ENCODE measurements around the gene DTX3.
A peak's percentile ranks its signal among the peaks of the same experiment; 100 is the strongest.

Gene DTX3

GRCh38 chr12:57629897-57630471 is 25.4 kb downstream of the DTX3 start:
- peaks cover 0 to 20% (median 0%) of the 10 kb centered on the region in 3 donors for H3K36me3 ChIP-seq
- no peak overlapping the region for H3K27ac ChIP-seq
- peaks cover 0 to 18% of the 10 kb centered on the region in 2 donors for H3K27me3 ChIP-seq

GRCh38 chr12:57630891-57631433 is 26.3 kb downstream of the DTX3 start:
- H3K27me3 ChIP-seq: peaks cover 0 to 18% of the 10 kb centered on the region in 2 donors
- no peaks in the 10 kb centered on the region for H3K9me3 ChIP-seq
- no peak overlapping the region for H3K27ac ChIP-seq
- peaks cover 0 to 12% (median 0%) of the 10 kb centered on the region in 3 donors for H3K36me3 ChIP-seq
- no peak for TF ChIP-seq CTCF (IDR thresholded peaks at IDR 0.05)
- no peak overlapping the region for H3K4me3 ChIP-seq
- peaks cover 0 to 22% (median 17%) of the 10 kb centered on the region in 4 donors for H3K4me1 ChIP-seq
- no peak for DNase-seq
- intact Hi-C loops (cut with DNase I; ENCODE audit: low total_unique reads): loop anchor here (5.0 kb wide), 1 partner anchor 61 kb away; the partner anchor contains the start of gene OS9

More at GRCh38 chr12:57629897-57630471, 25.4 kb downstream of the DTX3 start:
- DNase-seq: no peak
- Histone ChIP-seq H3K4me1 (peaks cover 0 to 22% (median 17%) of the 10 kb centered on the region in 4 donors), H3K9me3 (no peaks in the 10 kb centered on the region), H3K4me3 (no peak overlapping the region)
- TF ChIP-seq CTCF (IDR thresholded peaks at IDR 0.05): no peak
- intact Hi-C loops (cut with DNase I; ENCODE audit: low total_unique reads): loop anchor here (5.0 to 10.0 kb wide), 2 partner anchors 62 to 145 kb away; partner anchors contain the start of genes MARS1 and OS9

DNA sequence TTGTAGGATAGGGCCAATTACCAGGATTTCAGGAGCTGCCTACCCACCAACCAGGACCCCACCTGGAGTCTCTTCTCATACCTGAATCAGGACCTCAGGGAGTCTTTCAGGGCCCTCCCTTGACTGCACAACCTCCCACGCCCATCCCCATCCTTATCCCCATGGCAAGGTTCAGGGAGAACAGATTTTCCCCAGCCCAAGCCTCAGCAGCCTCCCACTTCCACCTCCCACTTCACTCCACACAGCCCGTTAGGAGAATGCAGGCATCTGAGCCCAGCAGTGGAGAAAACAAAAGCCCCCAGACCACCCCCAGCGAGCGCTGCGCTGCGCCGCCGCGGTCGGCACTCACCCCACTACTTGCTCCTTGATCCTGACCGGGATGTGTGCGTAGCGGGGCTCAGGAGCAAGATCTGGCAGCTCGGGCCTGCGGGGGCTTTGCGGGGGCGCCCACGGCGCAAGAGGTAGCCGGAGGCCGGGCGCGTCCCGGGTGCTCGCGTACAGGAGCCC is 27.0 kb downstream of the DTX3 start:
- H3K36me3 ChIP-seq: peaks cover 0 to 6% (median 0%) of the 10 kb centered on the region in 3 donors
- H3K4me1 ChIP-seq: peaks cover 0 to 22% (median 17%) of the 10 kb centered on the region in 4 donors
- peak in 1 of 2 donors; percentile 57 for DNase-seq
- peaks cover 0 to 18% of the 10 kb centered on the region in 2 donors for H3K27me3 ChIP-seq
- intact Hi-C loops (cut with DNase I; ENCODE audit: low total_unique reads): loop anchor here (5.0 kb wide), 1 partner anchor 61 kb away; the partner anchor contains the start of gene OS9
- no peaks in the 10 kb centered on the region for H3K9me3 ChIP-seq
- peak overlapping the region; percentile 52 to 73 for H3K4me3 ChIP-seq
- no peak for TF ChIP-seq CTCF (IDR thresholded peaks at IDR 0.05)
- peak overlapping the region in 1 of 2 donors; percentile 31 for H3K27ac ChIP-seq

GRCh38 chr12:57632073-57632957 is 27.7 kb downstream of the DTX3 start:
- peak overlapping the region; percentile 52 to 73 for H3K4me3 ChIP-seq
- H3K4me1 ChIP-seq: peaks cover 0 to 22% (median 17%) of the 10 kb centered on the region in 4 donors
- H3K9me3 ChIP-seq: no peaks in the 10 kb centered on the region
- intact Hi-C loops (cut with DNase I; ENCODE audit: low total_unique reads): loop anchor here (5.0 kb wide), 1 partner anchor 60 kb away; the partner anchor contains the start of gene OS9
- TF ChIP-seq CTCF (IDR thresholded peaks at IDR 0.05): no peak
- no peak for DNase-seq
- H3K27me3 ChIP-seq: peaks cover 0 to 18% of the 10 kb centered on the region in 2 donors
- H3K36me3 ChIP-seq: peaks cover 0 to 3% (median 0%) of the 10 kb centered on the region in 3 donors
- H3K27ac ChIP-seq: peak overlapping the region; percentile 31 to 34

All from tibial artery (tissue), 4 donors.